ENCODE data around the gene LYST.
"Not testable (repeated sequence)": the region's sequence is repeated elsewhere in the genome, so short reads cannot be mapped to it uniquely, and the experiment has no call there.

LYST gene

DNA sequence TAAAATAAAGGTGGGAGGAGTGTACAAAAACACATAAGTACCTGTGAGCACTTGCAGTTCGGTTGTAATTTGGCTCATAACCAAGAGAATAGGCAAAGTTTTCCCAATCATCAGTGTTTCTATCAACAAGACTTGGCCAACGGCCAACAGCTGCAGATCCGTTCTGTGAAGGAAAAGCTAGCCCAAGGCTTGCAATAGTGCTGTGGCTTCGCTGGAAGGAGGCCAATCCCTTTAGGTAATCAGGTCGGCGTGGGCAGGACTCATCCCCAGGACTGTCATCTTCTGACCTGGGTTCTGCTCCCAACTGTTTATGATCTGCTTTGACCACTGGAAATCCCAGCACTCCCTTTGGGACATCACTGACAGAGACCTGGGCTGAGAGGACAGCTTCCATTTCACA is 107.8 kb downstream of the LYST start:
- Histone ChIP-seq H3K27me3 (ENCODE audit: control insufficient read depth, insufficient read depth, low read length) (no peaks in the 10 kb centered on the region), H3K36me3 (ENCODE audit: control insufficient read depth, insufficient read depth, low read length) (no peaks in the 10 kb centered on the region), H3K4me3 (ENCODE audit: low read depth, low read length) (no peak overlapping the region), H3K9me3 (ENCODE audit: control insufficient read depth, insufficient read depth, low read depth, low read length) (no peaks in the 10 kb centered on the region), H3K4me1 (ENCODE audit: control insufficient read depth, insufficient read depth, low read length) (no peaks in the 10 kb centered on the region), H3K9ac (ENCODE audit: low read length) (no peak overlapping the region), H3K27ac (ENCODE audit: low read depth, low read length) (no peak overlapping the region)

DNA sequence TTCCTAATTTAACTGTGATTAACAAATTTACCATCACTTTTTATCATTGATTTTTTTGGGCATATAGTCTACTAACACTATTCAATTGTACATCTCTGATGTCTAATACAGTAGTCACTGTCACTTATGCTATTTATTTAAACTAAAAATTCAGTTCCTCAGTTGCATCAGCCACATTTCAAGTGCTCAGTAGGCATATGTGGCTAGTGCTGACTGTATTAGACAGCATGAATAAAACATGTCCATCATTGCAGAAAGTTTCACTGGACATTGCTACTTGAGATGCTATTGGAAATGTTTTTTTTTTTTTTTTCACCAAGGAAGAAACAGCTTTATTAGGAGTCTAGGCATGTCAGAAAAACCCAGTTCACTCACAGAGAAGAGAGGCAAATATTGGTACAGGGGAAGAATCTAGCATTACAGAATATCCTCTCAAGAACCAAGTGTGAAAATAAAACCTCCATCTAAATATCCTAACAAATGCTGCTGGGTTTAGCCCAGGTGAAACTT is 109.1 kb downstream of the LYST start:
- no peaks in the 10 kb centered on the region for H3K27me3 ChIP-seq (ENCODE audit: control insufficient read depth, insufficient read depth, low read length)
- H3K4me1 ChIP-seq (ENCODE audit: control insufficient read depth, insufficient read depth, low read length): no peaks in the 10 kb centered on the region
- H3K9ac ChIP-seq (ENCODE audit: low read length): no peak overlapping the region
- H3K27ac ChIP-seq (ENCODE audit: low read depth, low read length): no peak overlapping the region
- H3K9me3 ChIP-seq (ENCODE audit: control insufficient read depth, insufficient read depth, low read depth, low read length): no peaks in the 10 kb centered on the region
- H3K36me3 ChIP-seq (ENCODE audit: control insufficient read depth, insufficient read depth, low read length): no peaks in the 10 kb centered on the region
- H3K4me3 ChIP-seq (ENCODE audit: low read depth, low read length): no peak overlapping the region

DNA sequence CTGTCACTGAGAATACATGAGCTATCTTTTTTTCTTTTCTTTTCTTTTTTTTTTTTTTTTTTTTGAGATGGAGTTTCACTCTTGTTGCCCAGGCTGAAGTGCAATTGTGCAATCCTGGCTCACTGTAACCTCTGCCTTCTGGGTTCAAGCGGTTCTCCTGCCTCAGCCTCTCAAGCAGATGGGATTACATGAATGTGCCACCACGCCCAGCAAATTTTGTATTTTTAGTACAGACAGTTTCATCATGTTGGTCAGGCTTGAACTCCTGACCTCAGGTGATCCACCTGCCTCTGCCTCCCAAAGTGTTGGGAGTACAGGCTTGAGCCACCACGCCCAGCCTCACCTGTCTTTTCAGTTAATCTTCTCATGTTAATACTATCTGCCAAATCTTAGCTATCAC is 112.5 kb downstream of the LYST start:
- H3K9ac ChIP-seq (ENCODE audit: low read length); H3K27ac ChIP-seq (ENCODE audit: low read depth, low read length); H3K27me3 ChIP-seq (ENCODE audit: control insufficient read depth, insufficient read depth, low read length); H3K4me1 ChIP-seq (ENCODE audit: control insufficient read depth, insufficient read depth, low read length); H3K9me3 ChIP-seq (ENCODE audit: control insufficient read depth, insufficient read depth, low read depth, low read length); H3K36me3 ChIP-seq (ENCODE audit: control insufficient read depth, insufficient read depth, low read length); H3K4me3 ChIP-seq (ENCODE audit: low read depth, low read length): not testable (repeated sequence)

DNA sequence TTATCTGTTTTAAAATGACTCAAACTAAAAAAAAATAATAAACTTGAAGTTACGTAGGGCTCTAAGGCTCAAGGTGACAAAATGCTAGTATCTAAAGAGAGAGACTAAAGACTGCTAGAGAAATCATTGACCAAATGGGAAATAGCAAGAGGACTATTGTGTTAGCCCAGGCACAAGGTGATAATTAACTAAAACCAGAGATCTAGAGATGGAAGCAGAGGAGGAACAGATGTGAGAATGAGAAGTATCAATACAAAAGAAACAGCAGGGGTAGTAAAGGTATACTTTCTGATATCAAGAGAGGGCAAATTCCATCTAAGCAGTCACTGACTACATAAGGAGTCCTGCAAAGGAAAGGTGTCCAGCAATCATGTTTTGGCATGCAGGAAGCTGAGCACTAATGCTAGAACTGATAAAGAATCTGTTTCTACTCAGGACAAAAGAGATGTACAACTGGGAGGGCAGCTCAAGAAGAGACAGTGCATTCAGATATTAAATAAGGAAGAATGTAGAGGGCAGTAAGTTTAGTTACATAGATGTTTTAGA is 116.9 kb downstream of the LYST start:
- Histone ChIP-seq H3K4me1 (ENCODE audit: control insufficient read depth, insufficient read depth, low read length) (no peaks in the 10 kb centered on the region), H3K27ac (ENCODE audit: low read depth, low read length) (no peak overlapping the region), H3K36me3 (ENCODE audit: control insufficient read depth, insufficient read depth, low read length) (no peaks in the 10 kb centered on the region), H3K9ac (ENCODE audit: low read length) (no peak overlapping the region), H3K4me3 (ENCODE audit: low read depth, low read length) (no peak overlapping the region), H3K9me3 (ENCODE audit: control insufficient read depth, insufficient read depth, low read depth, low read length) (no peaks in the 10 kb centered on the region), H3K27me3 (ENCODE audit: control insufficient read depth, insufficient read depth, low read length) (no peaks in the 10 kb centered on the region)

DNA sequence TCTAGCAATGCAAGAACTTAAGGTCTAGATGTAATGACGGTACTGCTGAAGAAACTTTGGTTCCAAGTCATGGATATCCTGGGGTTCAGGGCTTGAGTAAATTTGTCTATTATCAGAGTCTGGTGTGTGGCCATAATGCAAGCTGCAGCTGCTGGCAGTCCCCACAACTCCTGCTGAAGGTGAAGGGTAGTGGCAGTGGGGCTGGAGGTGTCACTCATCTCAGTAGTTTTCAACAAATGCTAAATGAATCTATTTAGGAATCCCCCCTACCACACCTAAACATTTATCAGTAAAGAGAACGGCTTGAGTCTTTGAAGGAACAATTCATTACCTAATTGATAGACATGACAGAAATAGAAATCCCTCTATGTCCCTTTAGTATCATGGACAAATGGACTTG is 118.0 kb downstream of the LYST start:
- Histone ChIP-seq H3K36me3 (ENCODE audit: control insufficient read depth, insufficient read depth, low read length) (no peaks in the 10 kb centered on the region), H3K27me3 (ENCODE audit: control insufficient read depth, insufficient read depth, low read length) (no peaks in the 10 kb centered on the region), H3K9ac (ENCODE audit: low read length) (no peak overlapping the region), H3K4me1 (ENCODE audit: control insufficient read depth, insufficient read depth, low read length) (no peaks in the 10 kb centered on the region), H3K4me3 (ENCODE audit: low read depth, low read length) (no peak overlapping the region), H3K27ac (ENCODE audit: low read depth, low read length) (no peak overlapping the region), H3K9me3 (ENCODE audit: control insufficient read depth, insufficient read depth, low read depth, low read length) (no peaks in the 10 kb centered on the region)

DNA sequence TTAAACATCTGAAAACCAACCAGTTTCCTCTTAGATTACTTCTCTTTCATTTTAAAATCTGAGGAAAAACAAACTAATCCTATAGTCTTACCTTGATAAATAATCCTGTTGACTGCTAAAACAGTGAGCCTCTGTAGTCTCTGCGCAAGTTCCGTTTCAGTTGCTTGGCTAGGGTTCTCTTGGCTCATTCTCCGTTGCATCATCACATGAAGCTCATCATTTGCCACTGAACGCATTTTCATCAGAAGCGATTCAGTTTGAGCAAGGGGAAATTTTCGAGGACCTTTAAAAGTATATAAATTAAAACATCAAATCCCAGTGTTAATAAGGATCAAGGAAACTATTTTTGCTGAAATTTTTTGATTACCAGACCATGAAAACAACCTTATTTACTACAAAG is 120.5 kb downstream of the LYST start:
- no peak overlapping the region for H3K9ac ChIP-seq (ENCODE audit: low read length)
- H3K4me1 ChIP-seq (ENCODE audit: control insufficient read depth, insufficient read depth, low read length): no peaks in the 10 kb centered on the region; the same call in 1 of the 2 replicates
- H3K36me3 ChIP-seq (ENCODE audit: control insufficient read depth, insufficient read depth, low read length): no peaks in the 10 kb centered on the region
- no peak overlapping the region for H3K4me3 ChIP-seq (ENCODE audit: low read depth, low read length)
- no peaks in the 10 kb centered on the region for H3K9me3 ChIP-seq (ENCODE audit: control insufficient read depth, insufficient read depth, low read depth, low read length)
- H3K27me3 ChIP-seq (ENCODE audit: control insufficient read depth, insufficient read depth, low read length): no peaks in the 10 kb centered on the region
- H3K27ac ChIP-seq (ENCODE audit: low read depth, low read length): no peak overlapping the region

DNA sequence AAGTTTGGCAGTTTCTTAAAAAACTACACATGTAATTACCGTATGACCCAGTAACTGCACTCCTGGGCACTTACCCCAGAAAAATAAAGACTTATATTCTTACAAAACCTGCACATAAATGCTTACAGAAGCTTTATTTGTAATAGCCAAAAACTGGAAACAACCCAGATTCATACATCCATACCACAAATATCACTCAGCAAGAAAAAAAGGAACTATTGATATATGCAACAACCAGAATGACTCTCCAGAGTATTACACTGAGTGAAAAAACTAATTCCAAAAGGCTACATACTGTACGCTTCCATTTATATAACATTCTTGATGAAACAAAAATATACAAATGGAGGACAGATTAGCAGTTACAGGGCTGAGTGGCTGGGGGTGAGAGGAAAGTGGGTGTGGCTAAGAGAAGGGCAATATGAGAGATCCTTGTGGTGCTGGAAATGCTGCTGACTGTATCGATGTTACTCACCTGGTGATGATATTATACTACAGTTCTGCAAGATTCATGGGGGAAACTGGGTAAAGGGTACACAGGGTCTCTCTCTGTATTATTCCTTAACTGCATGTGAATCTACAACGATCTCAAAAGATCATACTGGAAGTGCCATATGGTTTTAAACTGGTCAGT is 121.1 kb downstream of the LYST start:
- Histone ChIP-seq H3K27me3 (ENCODE audit: control insufficient read depth, insufficient read depth, low read length) (no peaks in the 10 kb centered on the region), H3K4me1 (ENCODE audit: control insufficient read depth, insufficient read depth, low read length) (no peaks in the 10 kb centered on the region; the same call in 1 of the 2 replicates), H3K9ac (ENCODE audit: low read length) (no peak overlapping the region), H3K36me3 (ENCODE audit: control insufficient read depth, insufficient read depth, low read length) (no peaks in the 10 kb centered on the region), H3K9me3 (ENCODE audit: control insufficient read depth, insufficient read depth, low read depth, low read length) (no peaks in the 10 kb centered on the region), H3K27ac (ENCODE audit: low read depth, low read length) (no peak overlapping the region), H3K4me3 (ENCODE audit: low read depth, low read length) (no peak overlapping the region)

DNA sequence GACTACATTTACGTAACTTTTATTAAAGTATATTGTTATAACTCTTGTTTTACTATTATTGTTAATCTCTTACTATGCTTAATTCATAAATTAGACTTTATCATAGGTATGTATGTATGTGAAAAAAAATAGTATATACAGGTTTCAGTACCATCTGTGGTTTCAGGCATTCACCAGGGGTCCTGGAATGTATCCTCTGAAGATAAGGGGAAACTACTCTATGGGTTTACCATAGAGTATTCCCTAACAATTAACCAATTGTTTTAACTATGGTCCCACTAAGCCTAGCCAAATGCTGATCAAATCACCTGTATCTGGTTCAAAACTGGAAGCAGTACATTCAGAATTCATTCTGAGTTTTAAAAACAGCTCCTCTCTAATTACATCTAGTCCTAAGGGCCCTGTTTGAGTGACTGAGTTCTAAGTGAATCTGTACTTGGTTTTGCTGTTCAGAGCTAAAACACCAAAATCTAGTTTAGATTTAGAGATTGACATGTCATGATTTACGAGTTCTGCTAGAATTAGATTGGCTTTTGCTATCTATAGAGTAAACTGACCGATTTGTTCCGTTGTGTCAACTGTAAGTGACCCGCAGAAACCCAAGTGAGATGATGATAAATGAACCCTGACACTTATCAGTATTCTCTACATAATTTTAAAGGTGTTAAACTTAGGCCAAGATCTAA is 123.6 kb downstream of the LYST start:
- Histone ChIP-seq H3K9me3 (ENCODE audit: control insufficient read depth, insufficient read depth, low read depth, low read length) (no peaks in the 10 kb centered on the region), H3K4me1 (ENCODE audit: control insufficient read depth, insufficient read depth, low read length) (no peaks in the 10 kb centered on the region; the same call in 1 of the 2 replicates), H3K36me3 (ENCODE audit: control insufficient read depth, insufficient read depth, low read length) (no peaks in the 10 kb centered on the region), H3K4me3 (ENCODE audit: low read depth, low read length) (no peak overlapping the region), H3K27ac (ENCODE audit: low read depth, low read length) (no peak overlapping the region), H3K9ac (ENCODE audit: low read length) (no peak overlapping the region), H3K27me3 (ENCODE audit: control insufficient read depth, insufficient read depth, low read length) (no peaks in the 10 kb centered on the region)

DNA sequence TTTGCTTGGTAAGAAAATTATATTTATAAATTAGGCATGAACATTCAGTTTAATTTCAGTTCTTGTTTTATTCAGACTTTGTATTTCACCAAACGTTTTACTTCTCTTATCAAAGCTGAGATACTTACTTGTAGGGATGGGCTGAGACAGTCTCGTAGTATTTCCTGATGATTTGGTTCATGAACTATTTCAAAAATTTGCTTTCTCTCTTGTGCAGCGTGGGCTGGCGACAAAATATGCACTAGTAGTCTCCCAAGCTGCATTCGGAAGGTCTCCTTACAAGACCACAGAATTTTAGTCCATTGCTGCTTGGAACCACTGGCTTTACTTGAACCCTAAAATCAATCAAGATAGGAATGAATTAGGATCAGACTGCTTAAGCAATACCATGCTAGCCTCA is 125.4 kb downstream of the LYST start:
- Histone ChIP-seq H3K36me3 (ENCODE audit: control insufficient read depth, insufficient read depth, low read length) (no peaks in the 10 kb centered on the region), H3K9ac (ENCODE audit: low read length) (no peak overlapping the region), H3K9me3 (ENCODE audit: control insufficient read depth, insufficient read depth, low read depth, low read length) (no peaks in the 10 kb centered on the region), H3K4me1 (ENCODE audit: control insufficient read depth, insufficient read depth, low read length) (no peaks in the 10 kb centered on the region; the same call in 1 of the 2 replicates), H3K27me3 (ENCODE audit: control insufficient read depth, insufficient read depth, low read length) (no peaks in the 10 kb centered on the region), H3K27ac (ENCODE audit: low read depth, low read length) (no peak overlapping the region), H3K4me3 (ENCODE audit: low read depth, low read length) (no peak overlapping the region)

DNA sequence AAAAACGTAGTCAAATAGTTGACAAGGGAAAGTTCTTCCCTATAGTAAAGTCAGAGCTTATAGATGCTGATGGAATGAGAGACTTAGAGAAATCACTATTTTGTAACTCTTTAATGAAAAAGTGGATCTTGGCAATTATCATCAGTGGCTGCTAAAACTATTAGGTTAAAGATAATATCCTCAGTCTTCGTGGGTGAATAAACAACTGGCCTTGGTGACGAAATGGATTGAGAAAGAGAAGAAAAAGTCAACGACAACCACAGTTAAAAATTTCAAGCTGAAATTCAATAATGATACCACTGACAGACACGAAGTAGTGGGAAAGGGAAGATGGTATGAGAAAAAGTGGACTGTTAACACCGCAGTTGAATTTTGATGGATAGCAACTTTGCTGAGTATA is 127.1 kb downstream of the LYST start:
- no peaks in the 10 kb centered on the region; the same call in 1 of the 2 replicates for H3K4me1 ChIP-seq (ENCODE audit: control insufficient read depth, insufficient read depth, low read length)
- H3K4me3 ChIP-seq (ENCODE audit: low read depth, low read length): no peak overlapping the region
- H3K9me3 ChIP-seq (ENCODE audit: control insufficient read depth, insufficient read depth, low read depth, low read length): no peaks in the 10 kb centered on the region
- H3K36me3 ChIP-seq (ENCODE audit: control insufficient read depth, insufficient read depth, low read length): no peaks in the 10 kb centered on the region
- H3K9ac ChIP-seq (ENCODE audit: low read length): no peak overlapping the region
- H3K27ac ChIP-seq (ENCODE audit: low read depth, low read length): no peak overlapping the region
- no peaks in the 10 kb centered on the region for H3K27me3 ChIP-seq (ENCODE audit: control insufficient read depth, insufficient read depth, low read length)

DNA sequence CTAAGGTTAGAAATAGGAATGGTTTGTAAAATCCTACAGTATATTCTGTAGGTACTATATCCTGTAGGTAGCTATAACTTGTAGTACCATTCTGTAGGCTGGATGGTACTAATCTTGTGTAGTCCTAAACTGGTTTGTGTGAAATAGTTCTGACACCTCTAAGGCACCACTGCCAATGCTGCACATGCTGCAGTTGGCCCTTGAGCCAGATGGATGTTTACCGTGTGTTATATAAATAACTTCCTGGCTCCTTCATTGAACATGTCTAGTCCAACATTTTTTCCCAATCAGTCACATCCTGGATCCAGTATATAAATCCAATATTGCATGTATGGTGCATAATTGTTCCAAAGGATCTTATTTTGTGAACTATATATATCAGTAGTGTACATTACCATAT is 127.6 kb downstream of the LYST start:
- Histone ChIP-seq H3K4me3 (ENCODE audit: low read depth, low read length) (no peak overlapping the region), H3K4me1 (ENCODE audit: control insufficient read depth, insufficient read depth, low read length) (no peaks in the 10 kb centered on the region; the same call in 1 of the 2 replicates), H3K27ac (ENCODE audit: low read depth, low read length) (no peak overlapping the region), H3K9ac (ENCODE audit: low read length) (no peak overlapping the region), H3K27me3 (ENCODE audit: control insufficient read depth, insufficient read depth, low read length) (no peaks in the 10 kb centered on the region), H3K36me3 (ENCODE audit: control insufficient read depth, insufficient read depth, low read length) (no peaks in the 10 kb centered on the region), H3K9me3 (ENCODE audit: control insufficient read depth, insufficient read depth, low read depth, low read length) (no peaks in the 10 kb centered on the region)
